ENCODE results near the gene FHIT. TPM values are rescaled to one million over a fixed set of nuclear protein-coding genes. Genes with fewer than 3 reads are reported as not detected.

FHIT gene
- total and polyA plus RNA-seq, 2 of the 4 experiments (the other 2 are of a cell fraction): 0.07 TPM; not detected in 1

GRCh38 chr3:60444898-60445437 lies 806.3 kb downstream of the FHIT start:
- dilution Hi-C loops (cut with HindIII; ENCODE audit: low sequenced_read_pairs, unreplicated experiment): no loop called here

More at GRCh38 chr3:60444898-60445437, 806.3 kb downstream of the FHIT start:
- Histone ChIP-seq H4K8ac (ENCODE audit: low read depth in 2 of 2, low read length in 2 of 2) (no peak overlapping the region), H2BK15ac (ENCODE audit: low read depth, low read length) (no peak overlapping the region), H2AK9ac (replicated peaks; ENCODE audit: low read depth, low read length, poor library complexity) (no peak overlapping the region), H2BK5ac (ENCODE audit: low read depth, low read length, poor library complexity, severe bottlenecking) (no peak overlapping the region), H4K91ac (ENCODE audit: insufficient read depth, low read depth, low read length) (no peak overlapping the region), H4K20me1 (ENCODE audit: insufficient read depth, low read length) (no peaks in the 10 kb centered on the region), H3K4me3 (ENCODE audit: insufficient read depth, low read depth, low read length) (no peak overlapping the region), H3K9ac (ENCODE audit: low read depth, low read length) (no peak overlapping the region), H3K27me3 (ENCODE audit: control insufficient read depth, insufficient read depth, low read length) (no peaks in the 10 kb centered on the region), H2AK5ac (ENCODE audit: low read depth, low read length) (no peak overlapping the region), H3K56ac (ENCODE audit: extremely low read depth, insufficient read depth, low read length) (no peak overlapping the region), H3K4me1 (ENCODE audit: control insufficient read depth, insufficient read depth, low read length) (no peaks in the 10 kb centered on the region), H4K5ac (ENCODE audit: low read depth, low read length) (no peak overlapping the region), H2BK20ac (ENCODE audit: low read depth, low read length) (no peak overlapping the region), H2AFZ (replicated peaks; ENCODE audit: low read length, poor library complexity) (no peak overlapping the region), H3K23ac (ENCODE audit: low read depth, low read length) (no peak overlapping the region), H3K4me2 (ENCODE audit: low read depth, low read length) (no peak overlapping the region), H3K4ac (ENCODE audit: low read depth, low read length) (no peak overlapping the region), H3K79me1 (ENCODE audit: low read depth in 1 of 2, low read length in 2 of 2) (no peaks in the 10 kb centered on the region), H2BK120ac (ENCODE audit: low read depth, low read length) (no peak overlapping the region), H3K9me3 (ENCODE audit: control insufficient read depth, insufficient read depth, low read length) (no peaks in the 10 kb centered on the region), H3K36me3 (ENCODE audit: control insufficient read depth, insufficient read depth, low read length) (no peaks in the 10 kb centered on the region), H3K14ac (replicated peaks; ENCODE audit: low read depth, low read length) (no peak overlapping the region), H3K9me1 (ENCODE audit: insufficient read depth, low read length) (no peaks in the 10 kb centered on the region), H3K18ac (ENCODE audit: low read depth, low read length) (no peak overlapping the region), H3K27ac (ENCODE audit: insufficient read depth, low read length) (no peak overlapping the region)
- no TSS peak for BruUV-seq (replicated peaks)
- ChIA-PET POLR2A (ENCODE audit: unreplicated experiment) (no interaction called here), CTCF (no interaction called here)
- WGBS, 2 experiments (ENCODE audit: extremely low coverage in 2 of 2, insufficient read length in 1 of 2): no CpG with 5 or more reads among the region's 5 CpGs
- intact Hi-C loops (cut with micrococcal nuclease): no loop called here
- in situ Hi-C loops (cut with MboI; ENCODE audit: low sequenced_read_pairs): no loop called here
- ATAC-seq (ENCODE audit: low read depth) (no peak), DNase-seq (no peak)
- no peak for TF ChIP-seq SMC3 (IDR thresholded peaks at IDR 0.05; ENCODE audit: low read depth, low read length)
- TF ChIP-seq MXI1 (IDR thresholded peaks at IDR 0.05; ENCODE audit: borderline replicate concordance, low read depth, low read length): no peak
